Measurements from ENCODE around the gene PRDM2. TPM values are rescaled to one million over a fixed set of nuclear protein-coding genes. Genes with fewer than 3 reads are reported as not detected.

PRDM2 gene
- total and polyA plus RNA-seq, 2 of the 13 experiments (the other 11 are each of a cell fraction or from before 2014, with no cell fraction given): 4.0 to 6.5 TPM

- TF ChIP-seq ZNF607 (CRISPR knock-in tag; IDR thresholded peaks at IDR 0.05; ENCODE audit: borderline replicate concordance): no peak
- TF ChIP-seq RORA (CRISPR knock-in tag; IDR thresholded peaks at IDR 0.05): no peak
- TF ChIP-seq NFYC (CRISPR knock-in tag; IDR thresholded peaks at IDR 0.05): no peak
- no peak for TF ChIP-seq STAG1 (CRISPR knock-in tag; IDR thresholded peaks at IDR 0.05)
- no peak for TF ChIP-seq ZNF44 (CRISPR knock-in tag; IDR thresholded peaks at IDR 0.05)
- no peak for TF ChIP-seq GRHL1 (CRISPR knock-in tag; conservative IDR thresholded peaks at IDR 0.05)
- no peak for TF ChIP-seq ZBTB10 (CRISPR knock-in tag; IDR thresholded peaks at IDR 0.05; ENCODE audit: borderline replicate concordance)
- no peak for TF ChIP-seq ZFP36L1 (CRISPR knock-in tag; IDR thresholded peaks at IDR 0.05)
- TF ChIP-seq DDIT3 (CRISPR knock-in tag; IDR thresholded peaks at IDR 0.05): no peak
- TF ChIP-seq ZFYVE20 (CRISPR knock-in tag; IDR thresholded peaks at IDR 0.05; ENCODE audit: borderline replicate concordance, low read depth): 0 out of 2 replicates have a peak, but pooled peaks have one; percentile 26
- no peak for TF ChIP-seq FLYWCH1 (CRISPR knock-in tag; IDR thresholded peaks at IDR 0.05)
- TF ChIP-seq ZBTB7B (CRISPR knock-in tag; IDR thresholded peaks at IDR 0.05): 0 out of 2 replicates have a peak, but pooled peaks have one; percentile 40
- no peak for TF ChIP-seq ZSCAN29 (CRISPR knock-in tag; conservative IDR thresholded peaks at IDR 0.05)
- TF ChIP-seq ZBTB20 (CRISPR knock-in tag; IDR thresholded peaks at IDR 0.05; ENCODE audit: borderline replicate concordance, low read depth): no peak
- TF ChIP-seq PHF8 (CRISPR knock-in tag; IDR thresholded peaks at IDR 0.05): peak; percentile 56; the same call in 1 of the 2 replicates
- TF ChIP-seq SAP130 (CRISPR knock-in tag; IDR thresholded peaks at IDR 0.05; ENCODE audit: low read depth): peak; percentile 41
- no peak for TF ChIP-seq HNF1B (CRISPR knock-in tag; IDR thresholded peaks at IDR 0.05)
- no peak for TF ChIP-seq MXD3 (CRISPR knock-in tag; IDR thresholded peaks at IDR 0.05)
- TF ChIP-seq E2F5 (CRISPR knock-in tag; conservative IDR thresholded peaks at IDR 0.05): no peak
- peak; percentile 45 for TF ChIP-seq ASH2L (IDR thresholded peaks at IDR 0.05; ENCODE audit: insufficient read length, low read depth, low read length)
- TF ChIP-seq ZNF678 (CRISPR knock-in tag; IDR thresholded peaks at IDR 0.05): no peak
- TF ChIP-seq MXI1 (IDR thresholded peaks at IDR 0.05; ENCODE audit: borderline replicate concordance, low read depth, low read length): no peak
Observed at GRCh38 chr1:13749543-13750341, 49.8 kb downstream of the PRDM2 start (continued).

Data from HepG2 (cell line).